ENCODE data around the gene KRT7.

KRT7 gene

DNA sequence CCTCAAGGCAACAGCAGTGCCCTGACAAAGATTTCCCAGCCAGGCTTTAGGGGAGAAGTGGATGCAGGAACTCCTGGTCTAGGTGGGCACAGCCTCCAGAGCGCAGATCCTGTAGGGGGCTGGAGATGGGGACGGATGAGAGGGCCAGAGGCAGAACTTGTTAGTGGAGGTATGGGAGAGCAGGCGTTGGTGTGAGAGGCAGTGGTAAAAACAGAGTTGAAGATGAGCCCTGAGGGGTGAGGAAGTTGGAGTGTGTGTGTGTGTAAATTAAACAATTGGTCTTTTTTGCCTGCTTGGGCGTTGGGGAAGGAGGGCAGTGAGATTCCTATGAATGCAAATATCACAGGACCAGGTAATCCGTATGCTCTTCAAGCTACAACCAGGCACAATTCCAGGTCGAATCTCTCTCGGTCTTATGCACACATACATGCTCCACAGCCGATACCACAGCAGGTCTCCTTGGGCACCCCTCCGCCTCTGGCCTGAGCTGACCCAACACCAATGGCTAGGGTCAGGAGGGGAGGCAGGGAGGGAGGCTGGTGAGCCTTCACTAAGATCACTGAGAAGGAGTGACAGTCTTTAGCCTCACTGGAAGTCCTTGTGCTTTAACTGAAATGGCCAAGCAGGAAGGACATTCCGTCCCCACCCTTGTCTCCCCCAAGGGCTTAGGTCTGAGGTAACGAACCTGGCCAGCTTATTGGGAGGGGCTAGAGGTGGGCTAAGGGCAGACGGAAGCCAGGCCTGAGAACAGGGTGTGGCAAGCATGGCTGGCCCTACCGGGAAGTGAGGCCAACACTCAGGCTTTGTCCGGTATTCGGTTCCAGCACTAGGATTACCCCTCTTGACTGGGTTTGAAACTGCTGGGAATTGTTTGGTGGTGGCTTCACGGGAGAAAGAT, 1.5 kb upstream of the KRT7 start:
- no peaks in the 10 kb centered on the region for H3K27me3 ChIP-seq (ENCODE audit: insufficient read depth, low read length)
- no peak overlapping the region for H3K27ac ChIP-seq (ENCODE audit: low read depth, low read length, poor library complexity, severe bottlenecking)
- no peaks in the 10 kb centered on the region for H4K20me1 ChIP-seq (ENCODE audit: insufficient read depth, low read length)
- TF ChIP-seq EZH2 (IDR thresholded peaks at IDR 0.05; ENCODE audit: borderline replicate concordance, low read length) (no peak), CTCF (IDR thresholded peaks at IDR 0.05; ENCODE audit: low read length) (no peak)
- no peak overlapping the region for H3K4me2 ChIP-seq (ENCODE audit: low read length)
- no peaks in the 10 kb centered on the region for H3K9me2 ChIP-seq (ENCODE audit: low read depth, low read length)
- H3K36me3 ChIP-seq (ENCODE audit: insufficient read depth, low read length): no peaks in the 10 kb centered on the region
- no peaks in the 10 kb centered on the region for H3K79me2 ChIP-seq (ENCODE audit: insufficient read depth, low read length)
- no peak overlapping the region for H3K4me3 ChIP-seq (ENCODE audit: low read depth, low read length, poor library complexity, severe bottlenecking)
- H2AFZ ChIP-seq (ENCODE audit: low read length): no peak overlapping the region
- no peak overlapping the region for H3K9ac ChIP-seq (ENCODE audit: low read length)
- no peaks in the 10 kb centered on the region for H3F3A ChIP-seq (ENCODE audit: insufficient read depth, low read length)
- no peaks in the 10 kb centered on the region for H3K9me3 ChIP-seq (ENCODE audit: low read length)
- H3K4me1 ChIP-seq (ENCODE audit: insufficient read depth, low read length, severe bottlenecking): no peaks in the 10 kb centered on the region

GRCh38 chr12:52232203-52232673, 805 bp upstream of the KRT7 start:
- Histone ChIP-seq H3K4me2 (ENCODE audit: low read length) (no peak overlapping the region), H3F3A (ENCODE audit: insufficient read depth, low read length) (no peaks in the 10 kb centered on the region), H3K9me2 (ENCODE audit: low read depth, low read length) (no peaks in the 10 kb centered on the region), H3K27ac (ENCODE audit: low read depth, low read length, poor library complexity, severe bottlenecking) (no peak overlapping the region), H3K4me3 (ENCODE audit: low read depth, low read length, poor library complexity, severe bottlenecking) (no peak overlapping the region), H4K20me1 (ENCODE audit: insufficient read depth, low read length) (no peaks in the 10 kb centered on the region), H3K79me2 (ENCODE audit: insufficient read depth, low read length) (no peaks in the 10 kb centered on the region), H3K36me3 (ENCODE audit: insufficient read depth, low read length) (no peaks in the 10 kb centered on the region), H3K4me1 (ENCODE audit: insufficient read depth, low read length, severe bottlenecking) (no peaks in the 10 kb centered on the region), H3K9me3 (ENCODE audit: low read length) (no peaks in the 10 kb centered on the region), H2AFZ (ENCODE audit: low read length) (no peak overlapping the region), H3K9ac (ENCODE audit: low read length) (no peak overlapping the region), H3K27me3 (ENCODE audit: insufficient read depth, low read length) (no peaks in the 10 kb centered on the region)
- TF ChIP-seq EZH2 (IDR thresholded peaks at IDR 0.05; ENCODE audit: borderline replicate concordance, low read length): no peak
- TF ChIP-seq CTCF (IDR thresholded peaks at IDR 0.05; ENCODE audit: low read length): no peak

GRCh38 chr12:52233462-52234207, 592 bp downstream of the KRT7 start:
- Histone ChIP-seq H3K36me3 (ENCODE audit: insufficient read depth, low read length) (no peaks in the 10 kb centered on the region), H3K9me3 (ENCODE audit: low read length) (no peaks in the 10 kb centered on the region), H3K9ac (ENCODE audit: low read length) (no peak overlapping the region), H3K4me2 (ENCODE audit: low read length) (no peak overlapping the region), H2AFZ (ENCODE audit: low read length) (no peak overlapping the region), H3K27ac (ENCODE audit: low read depth, low read length, poor library complexity, severe bottlenecking) (no peak overlapping the region), H4K20me1 (ENCODE audit: insufficient read depth, low read length) (no peaks in the 10 kb centered on the region), H3K9me2 (ENCODE audit: low read depth, low read length) (no peaks in the 10 kb centered on the region), H3K4me1 (ENCODE audit: insufficient read depth, low read length, severe bottlenecking) (no peaks in the 10 kb centered on the region), H3K79me2 (ENCODE audit: insufficient read depth, low read length) (no peaks in the 10 kb centered on the region), H3K27me3 (ENCODE audit: insufficient read depth, low read length) (no peaks in the 10 kb centered on the region), H3K4me3 (ENCODE audit: low read depth, low read length, poor library complexity, severe bottlenecking) (no peak overlapping the region), H3F3A (ENCODE audit: insufficient read depth, low read length) (no peaks in the 10 kb centered on the region)
- TF ChIP-seq CTCF (IDR thresholded peaks at IDR 0.05; ENCODE audit: low read length) (no peak), EZH2 (IDR thresholded peaks at IDR 0.05; ENCODE audit: borderline replicate concordance, low read length) (no peak)

Data from OCI-LY1 (cell line).